GM21786 (cell line): ENCODE data around the gene SEMA6B.
"Not testable (repeated sequence)": the region's sequence is repeated elsewhere in the genome, so short reads cannot be mapped to it uniquely, and the experiment has no call there.

Source experiments
- ATAC-seq: cut with Tn5 transposase; IDR thresholded peaks from one replicate; pipeline ENCODE4 v1.9.1; 2021; ENCODE audit not compliant: unreplicated experiment

SEMA6B gene

GRCh38 chr19:4576016-4576933 lies 16.8 kb upstream of the SEMA6B start:
- no peak for ATAC-seq

- no peak for ATAC-seq
Measured at GRCh38 chr19:4575267-4576015, 16.0 kb upstream of the SEMA6B start.

DNA sequence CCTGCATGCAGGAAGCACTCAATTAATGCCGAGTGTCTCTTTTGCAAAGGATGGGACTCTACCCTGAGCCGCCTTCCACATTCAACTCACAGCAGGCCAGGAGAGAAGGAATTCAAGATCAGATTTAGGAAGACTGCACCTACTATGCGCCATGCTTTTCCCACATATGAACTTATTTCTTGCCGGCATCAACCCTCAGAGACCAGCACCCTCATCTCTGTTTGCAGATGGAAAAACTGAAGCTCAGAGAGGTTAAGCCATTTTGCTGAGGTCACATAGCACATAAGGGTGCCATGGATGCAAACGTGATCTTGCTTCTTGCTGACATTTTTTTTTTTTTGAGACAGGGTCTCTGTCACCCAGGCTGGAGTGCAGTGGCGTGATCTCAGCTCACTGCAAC lies 14.2 kb upstream of the SEMA6B start:
- ATAC-seq: no peak

DNA sequence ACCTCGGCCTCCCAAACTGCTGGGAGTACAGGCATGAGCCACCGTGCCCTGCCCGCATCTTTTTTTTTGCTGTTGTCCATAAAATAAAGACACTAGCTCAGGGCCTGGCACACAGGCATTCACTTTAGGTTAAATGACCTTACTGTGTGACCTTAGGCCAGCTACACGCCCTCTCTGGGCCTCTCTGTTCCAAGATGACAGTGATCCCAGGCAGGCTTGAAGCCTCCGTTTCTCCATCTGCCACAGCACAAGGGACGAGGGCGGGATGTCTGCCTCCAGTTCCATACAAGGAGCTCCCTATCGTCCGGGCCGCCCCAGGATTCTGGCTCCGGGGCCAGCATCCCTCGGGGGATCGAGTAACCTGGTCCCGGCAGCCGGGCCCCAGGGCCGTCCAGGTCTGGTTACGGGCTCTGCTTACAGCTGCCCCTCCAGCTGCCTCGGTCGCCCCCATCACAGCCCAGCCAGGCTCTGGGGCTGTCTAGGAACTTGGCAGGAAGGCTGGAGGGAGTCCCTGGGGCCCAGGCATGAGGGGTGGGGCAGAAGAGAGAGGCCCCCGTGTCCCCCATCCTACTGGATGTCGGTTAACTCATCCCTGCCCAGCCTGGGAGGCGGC lies 11.9 kb upstream of the SEMA6B start:
- no peak for ATAC-seq

- no peak for ATAC-seq
Measured at GRCh38 chr19:4570916-4571304, 11.4 kb upstream of the SEMA6B start.

DNA sequence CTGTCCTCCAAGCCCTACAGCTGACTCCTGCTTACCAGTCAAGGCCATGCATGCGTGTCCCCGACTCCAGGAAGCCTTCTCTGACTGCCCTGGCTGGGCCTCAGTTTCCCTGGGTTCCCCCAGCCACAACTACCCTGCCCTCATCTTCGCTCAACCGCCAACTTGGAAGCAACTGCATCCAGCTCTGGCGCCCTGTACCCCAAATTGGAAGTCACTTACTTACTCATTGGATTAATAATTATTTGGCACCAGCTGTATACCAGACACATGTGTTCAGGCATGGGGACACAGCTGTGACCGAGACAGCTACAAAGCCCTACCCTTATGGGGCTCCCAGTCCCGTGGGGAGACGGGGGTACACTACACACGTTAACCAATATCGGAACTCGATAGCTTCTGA lies 10.9 kb upstream of the SEMA6B start:
- no peak for ATAC-seq

DNA sequence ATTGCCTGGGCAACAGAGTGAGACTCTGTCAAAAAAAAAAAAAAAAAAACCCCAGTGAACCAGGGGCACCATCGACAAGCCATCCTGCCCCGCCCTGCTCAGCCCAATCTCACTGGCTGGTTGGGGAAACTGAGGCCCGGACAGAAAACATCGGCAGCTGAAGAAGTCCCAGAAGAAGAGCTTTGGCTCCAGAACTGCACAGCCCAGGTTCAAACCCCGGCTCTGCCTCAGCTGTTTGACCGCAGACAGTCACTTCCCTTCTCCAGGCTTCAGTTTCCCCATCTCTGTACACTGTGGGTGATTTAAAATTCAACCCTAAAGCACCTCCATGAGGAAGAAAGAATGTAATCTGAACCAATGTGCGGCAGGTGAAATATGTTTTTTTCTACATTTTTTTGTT lies 9.4 kb upstream of the SEMA6B start:
- ATAC-seq: no peak

GRCh38 chr19:4567584-4568071 lies 8.1 kb upstream of the SEMA6B start:
- ATAC-seq: no peak

GRCh38 chr19:4566402-4567051 lies 7.0 kb upstream of the SEMA6B start:
- no peak for ATAC-seq

GRCh38 chr19:4563562-4563961 lies 4.1 kb upstream of the SEMA6B start:
- not testable (repeated sequence) for ATAC-seq

GRCh38 chr19:4562085-4562484 lies 2.6 kb upstream of the SEMA6B start:
- not testable (repeated sequence) for ATAC-seq

- no peak for ATAC-seq
Measured at GRCh38 chr19:4557971-4558941, 1.2 kb downstream of the SEMA6B start.

DNA sequence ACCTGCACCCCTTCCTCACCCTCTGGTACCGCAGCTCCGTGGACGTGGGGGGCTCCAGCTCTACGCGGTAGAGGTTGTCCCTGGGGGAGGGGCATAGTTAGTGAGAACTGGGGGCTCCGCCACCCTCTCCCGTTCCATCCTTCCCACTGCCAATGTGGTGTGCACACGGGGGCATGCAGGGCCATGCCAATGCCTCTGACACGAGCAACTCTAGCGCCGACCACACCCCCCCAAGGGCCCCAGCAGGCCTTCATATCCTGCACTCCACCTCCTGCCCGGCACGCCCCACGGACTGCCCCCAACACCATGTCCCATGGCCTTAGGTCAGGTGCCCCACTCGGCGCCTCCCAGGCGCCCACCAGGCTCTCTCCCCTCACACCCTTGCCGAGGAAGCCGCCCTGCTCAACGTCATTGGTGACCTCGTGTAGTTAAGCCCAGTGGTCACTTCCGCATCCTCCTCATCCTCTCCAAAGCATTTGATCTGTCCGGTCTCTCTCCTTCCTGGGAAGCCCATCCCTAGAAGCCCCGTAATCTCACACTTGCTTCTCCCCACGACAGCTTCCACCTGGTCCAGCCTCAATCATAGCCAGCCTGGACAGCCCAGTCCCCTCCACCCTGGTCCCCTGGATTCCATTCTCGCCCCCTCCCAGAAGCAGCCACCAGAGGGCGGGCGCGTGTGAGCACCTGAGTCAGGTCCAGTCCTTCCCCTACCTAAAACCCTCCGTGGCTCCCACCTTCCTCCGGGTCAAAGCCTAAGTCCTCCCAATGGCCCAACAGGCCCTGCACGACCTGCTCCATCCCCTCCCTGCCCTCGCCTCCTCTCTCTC lies 2.1 kb downstream of the SEMA6B start:
- ATAC-seq: no peak

- no peak for ATAC-seq
Measured at GRCh38 chr19:4556597-4557127, 2.8 kb downstream of the SEMA6B start.

GRCh38 chr19:4555657-4556561 lies 3.6 kb downstream of the SEMA6B start:
- ATAC-seq: no peak

- ATAC-seq: no peak
Measured at GRCh38 chr19:4554717-4555116, 4.8 kb downstream of the SEMA6B start.

- no peak for ATAC-seq
Measured at GRCh38 chr19:4553775-4554174, 5.7 kb downstream of the SEMA6B start.
